ENCODE results near the gene CBS.

GRCh38 chr21:43018519-43018918 lies 57.1 kb downstream of the CBS start:
- TF ChIP-seq, protein P1, sequence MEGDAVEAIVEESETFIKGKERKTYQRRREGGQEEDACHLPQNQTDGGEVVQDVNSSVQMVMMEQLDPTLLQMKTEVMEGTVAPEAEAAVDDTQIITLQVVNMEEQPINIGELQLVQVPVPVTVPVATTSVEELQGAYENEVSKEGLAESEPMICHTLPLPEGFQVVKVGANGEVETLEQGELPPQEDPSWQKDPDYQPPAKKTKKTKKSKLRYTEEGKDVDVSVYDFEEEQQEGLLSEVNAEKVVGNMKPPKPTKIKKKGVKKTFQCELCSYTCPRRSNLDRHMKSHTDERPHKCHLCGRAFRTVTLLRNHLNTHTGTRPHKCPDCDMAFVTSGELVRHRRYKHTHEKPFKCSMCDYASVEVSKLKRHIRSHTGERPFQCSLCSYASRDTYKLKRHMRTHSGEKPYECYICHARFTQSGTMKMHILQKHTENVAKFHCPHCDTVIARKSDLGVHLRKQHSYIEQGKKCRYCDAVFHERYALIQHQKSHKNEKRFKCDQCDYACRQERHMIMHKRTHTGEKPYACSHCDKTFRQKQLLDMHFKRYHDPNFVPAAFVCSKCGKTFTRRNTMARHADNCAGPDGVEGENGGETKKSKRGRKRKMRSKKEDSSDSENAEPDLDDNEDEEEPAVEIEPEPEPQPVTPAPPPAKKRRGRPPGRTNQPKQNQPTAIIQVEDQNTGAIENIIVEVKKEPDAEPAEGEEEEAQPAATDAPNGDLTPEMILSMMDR (IDR thresholded peaks at IDR 0.05): no peak
- TF ChIP-seq POLR2A (IDR thresholded peaks at IDR 0.05): no peak
- TF ChIP-seq POLR2AphosphoS5 (IDR thresholded peaks at IDR 0.05; ENCODE audit: insufficient read depth in 1 of 2, low read depth in 1 of 2): no peak
